Measurements from ENCODE around the gene THAP7. TPM values are rescaled to one million over a fixed set of nuclear protein-coding genes. Genes with fewer than 3 reads are reported as not detected.

The THAP7 gene
- total RNA-seq, 1 experiment from 2014 or later, result 19.3 TPM

- Mint-ChIP-seq H3K4me3 (no peak overlapping the region), H3K27me3 (ENCODE audit: low read depth) (peaks cover 10% of the 10 kb centered on the region; the same call in 1 of the 2 replicates), H3K36me3 (peaks cover 39% of the 10 kb centered on the region), H3K4me1 (peaks cover 12% of the 10 kb centered on the region), H3K27ac (peak overlapping the region; percentile 68; the same call in 1 of the 2 replicates), H3K9me3 (no peaks in the 10 kb centered on the region)
- ATAC-seq, result no peak
- CTCF ChIA-PET, result interaction anchor here (0.6 to 5.1 kb wide), 3 partner anchors 36 to 69 kb away, joined by 3 to 72 read pairs (median 3); partner anchors contain the start of gene CRKL
- DNase-seq (ENCODE audit: low spot score), result no peak
- POLR2A ChIA-PET, result interaction anchor here (1.2 kb wide), 1 partner anchor 28 kb away, joined by 3 read pairs; the partner anchor contains the start of gene LZTR1
- TF ChIP-seq FOXJ3 (CRISPR knock-in tag; IDR thresholded peaks at IDR 0.05; ENCODE audit: borderline replicate concordance) (no peak), GABPB1 (CRISPR knock-in tag; IDR thresholded peaks at IDR 0.05) (peak; percentile 99)
Measured at GRCh38 chr22:20953668-20954500, 48.0 kb downstream of the THAP7 start.

GRCh38 chr22:20953342-20953608 lies 48.6 kb downstream of the THAP7 start:
- peaks cover 39% of the 10 kb centered on the region for H3K36me3 Mint-ChIP-seq
- TF ChIP-seq PRRX2 (CRISPR knock-in tag; IDR thresholded peaks at IDR 0.05) (no peak), E2F1 (CRISPR knock-in tag; IDR thresholded peaks at IDR 0.05) (no peak), GABPB1 (CRISPR knock-in tag; IDR thresholded peaks at IDR 0.05) (no peak), ELF4 (CRISPR knock-in tag; IDR thresholded peaks at IDR 0.05; ENCODE audit: low read depth) (no peak), TEAD1 (CRISPR knock-in tag; IDR thresholded peaks at IDR 0.05) (no peak), FOXJ3 (CRISPR knock-in tag; IDR thresholded peaks at IDR 0.05; ENCODE audit: borderline replicate concordance) (no peak), SP1 (CRISPR knock-in tag; conservative IDR thresholded peaks at IDR 0.05) (no peak), CDX4 (CRISPR knock-in tag; IDR thresholded peaks at IDR 0.05; ENCODE audit: borderline replicate concordance) (no peak), ZNF121 (CRISPR knock-in tag; IDR thresholded peaks at IDR 0.05) (no peak), NR3C1 (CRISPR knock-in tag; conservative IDR thresholded peaks at IDR 0.05; ENCODE audit: low read depth) (no peak)
- TF ChIP-seq, protein P1, sequence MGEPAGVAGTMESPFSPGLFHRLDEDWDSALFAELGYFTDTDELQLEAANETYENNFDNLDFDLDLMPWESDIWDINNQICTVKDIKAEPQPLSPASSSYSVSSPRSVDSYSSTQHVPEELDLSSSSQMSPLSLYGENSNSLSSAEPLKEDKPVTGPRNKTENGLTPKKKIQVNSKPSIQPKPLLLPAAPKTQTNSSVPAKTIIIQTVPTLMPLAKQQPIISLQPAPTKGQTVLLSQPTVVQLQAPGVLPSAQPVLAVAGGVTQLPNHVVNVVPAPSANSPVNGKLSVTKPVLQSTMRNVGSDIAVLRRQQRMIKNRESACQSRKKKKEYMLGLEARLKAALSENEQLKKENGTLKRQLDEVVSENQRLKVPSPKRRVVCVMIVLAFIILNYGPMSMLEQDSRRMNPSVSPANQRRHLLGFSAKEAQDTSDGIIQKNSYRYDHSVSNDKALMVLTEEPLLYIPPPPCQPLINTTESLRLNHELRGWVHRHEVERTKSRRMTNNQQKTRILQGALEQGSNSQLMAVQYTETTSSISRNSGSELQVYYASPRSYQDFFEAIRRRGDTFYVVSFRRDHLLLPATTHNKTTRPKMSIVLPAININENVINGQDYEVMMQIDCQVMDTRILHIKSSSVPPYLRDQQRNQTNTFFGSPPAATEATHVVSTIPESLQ (CRISPR knock-in tag; IDR thresholded peaks at IDR 0.05), result no peak
- TF ChIP-seq, protein P2, sequence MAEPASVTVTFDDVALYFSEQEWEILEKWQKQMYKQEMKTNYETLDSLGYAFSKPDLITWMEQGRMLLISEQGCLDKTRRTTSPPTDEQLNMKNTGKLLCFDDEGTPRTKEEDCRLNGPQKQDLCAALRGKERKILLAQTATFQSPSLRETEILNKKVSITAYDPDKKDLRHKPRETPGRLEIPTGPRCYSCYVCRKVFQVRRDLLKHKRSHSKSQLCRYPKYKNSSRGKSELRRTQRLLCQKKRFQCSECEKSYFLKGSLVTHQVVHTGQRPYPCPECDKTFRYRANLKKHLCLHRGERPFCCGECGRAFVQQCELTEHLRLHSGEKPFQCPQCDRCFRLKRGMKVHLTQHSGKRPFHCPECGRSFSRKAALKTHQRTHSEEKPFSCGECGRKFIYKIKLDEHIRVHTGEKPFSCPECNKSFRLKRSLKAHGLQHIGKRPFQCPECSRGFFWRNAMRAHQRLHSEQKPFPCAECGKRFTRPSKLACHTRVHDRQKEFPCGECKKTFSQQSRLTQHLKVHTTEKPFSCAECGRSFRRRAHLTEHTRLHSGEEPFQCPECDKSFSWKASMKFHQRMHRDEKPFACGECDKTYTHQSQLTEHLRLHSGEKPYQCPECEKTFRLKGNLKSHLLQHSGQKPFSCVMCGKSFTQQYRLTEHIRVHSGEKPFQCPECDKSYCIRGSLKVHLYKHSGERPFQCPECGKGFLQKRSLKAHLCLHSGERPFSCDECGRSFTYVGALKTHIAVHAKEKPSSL (CRISPR knock-in tag; conservative IDR thresholded peaks at IDR 0.05), result no peak
- H3K9me3 Mint-ChIP-seq, result no peaks in the 10 kb centered on the region
- DNase-seq (ENCODE audit: low spot score) (no peak), ATAC-seq (no peak)
- peaks cover 11% of the 10 kb centered on the region for H3K4me1 Mint-ChIP-seq
- H3K27ac Mint-ChIP-seq, result no peak overlapping the region
- H3K4me3 Mint-ChIP-seq, result no peak overlapping the region
- ChIA-PET POLR2A (no interaction called here), CTCF (interaction anchor here (0.6 kb wide), 1 partner anchor 36 kb away, joined by 3 read pairs; the partner anchor contains the start of gene CRKL)
- H3K27me3 Mint-ChIP-seq (ENCODE audit: low read depth), result peaks cover 7% of the 10 kb centered on the region; the same call in 1 of the 2 replicates

- POLR2A ChIA-PET, result interaction anchor here (0.7 kb wide), 1 partner anchor 29 kb away, joined by 4 read pairs; no protein-coding TSS in a partner anchor
- CTCF ChIA-PET, result interaction anchor here (1.0 kb wide), 1 partner anchor 30 kb away, joined by 3 read pairs; the partner anchor contains the start of gene LZTR1
- H3K36me3 Mint-ChIP-seq, result peaks cover 39% of the 10 kb centered on the region
- peak overlapping the region; percentile 61 for H3K27ac Mint-ChIP-seq
- H3K4me3 Mint-ChIP-seq, result no peak overlapping the region
- DNase-seq (ENCODE audit: low spot score), result no peak
- peaks cover 4% of the 10 kb centered on the region; the same call in 1 of the 2 replicates for H3K27me3 Mint-ChIP-seq (ENCODE audit: low read depth)
- ATAC-seq, result no peak
- TF ChIP-seq GABPB1 (CRISPR knock-in tag; IDR thresholded peaks at IDR 0.05), result peak; percentile 78
- TF ChIP-seq FOXJ3 (CRISPR knock-in tag; IDR thresholded peaks at IDR 0.05; ENCODE audit: borderline replicate concordance), result no peak
- no peaks in the 10 kb centered on the region for H3K9me3 Mint-ChIP-seq
- peaks cover 12% of the 10 kb centered on the region for H3K4me1 Mint-ChIP-seq
Measured at GRCh38 chr22:20952544-20953341, 49.2 kb downstream of the THAP7 start.

Measured in WTC11 (cell line).